K562 (cell line): ENCODE data around the gene SLC6A7. TPM values are rescaled to one million over a fixed set of nuclear protein-coding genes. Genes with fewer than 3 reads are reported as not detected.

Source experiments
- ATAC-seq: fragments of 200-7000 bp; cut with Tn5 transposase; 3 replicates; pipeline ENCODE4 v1.9.1; 2020; ENCODE audit warnings: moderate library complexity
- BruUV-seq: library from RNA; stranded (reverse); fragments of 400-500 nt; replicated peaks from 2 replicates; lab custom pipeline; 2021; lab: Mats Ljungman, UMichigan
- CTCF ChIA-PET: fragments of 300-600 bp; formaldehyde crosslinking; extraction: SDS; loops from one replicate; lab custom pipeline; 2021; ENCODE audit warnings: low intra/inter-chr PET ratio; lab: Yijun Ruan, JAX
- POLR2A ChIA-PET: fragments of 300-600, 350-650 bp; sonication (Branson Sonifier 250); formaldehyde crosslinking; extraction: SDS; loops from one replicate; lab custom pipeline; 2021; ENCODE audit warnings: antibody characterized with exemption, inconsistent platforms; lab: Yijun Ruan, JAX
- DNase-seq, 4 experiments: peaks; one replicate each; pipeline versions ENCODE4 v3.0.0 to v3.0.0-alpha.2; 2011 to 2018; ENCODE audit warnings: low spot score in 3 of 4, mixed read lengths in 3 of 4; ENCODE audit errors: extremely low read depth in 1 of 4
- FAIRE-seq: peaks from 2 replicates; lab custom pipeline; 2011; peaks lifted over from hg19 to GRCh38; lab: Jason Lieb, UNC
- H2AFZ ChIP-seq: 2 replicates; pipeline ENCODE4 v1.6.0; 2011; ENCODE audit warnings: low read depth, low read length, control low read depth, inconsistent platforms
- H3K27ac ChIP-seq: fragments of 200-600 bp; 3 replicates; pipeline ENCODE4 v1.8.0; 2011; ENCODE audit warnings: low read depth, mild to moderate bottlenecking, control low read depth, inconsistent platforms, low read length, moderate library complexity, mixed read lengths; ENCODE audit errors: extremely low read depth
- H3K27me3 ChIP-seq, 2 experiments: fragments of 300-600 bp in 1 of 2; 2 replicates in 1 of 2; 3 replicates in 1 of 2; pipeline versions ENCODE4 v1.6.0 to v1.8.0; 2011; ENCODE audit warnings: inconsistent platforms in 2 of 2, low read length in 2 of 2, mild to moderate bottlenecking in 1 of 2, mixed read lengths in 1 of 2, moderate library complexity in 1 of 2; ENCODE audit not compliant: control insufficient read depth in 2 of 2, insufficient read depth in 2 of 2
- H3K36me3 ChIP-seq: fragments of 300-600 bp; 3 replicates; pipeline ENCODE4 v1.8.0; 2011; ENCODE audit warnings: mild to moderate bottlenecking, low read length, inconsistent platforms; ENCODE audit not compliant: control insufficient read depth, insufficient read depth
- H3K4me1 ChIP-seq, 2 experiments: fragments of 200-600 bp in 1 of 2; replicated peaks in 1 of 2; 2 replicates in 1 of 2; 3 replicates in 1 of 2; pipeline versions ENCODE4 v1.5.1 to v1.8.0; 2011; ENCODE audit warnings: inconsistent platforms in 2 of 2, low read length in 2 of 2, mild to moderate bottlenecking in 1 of 2, mixed read lengths in 1 of 2, moderate library complexity in 1 of 2; ENCODE audit not compliant: control insufficient read depth in 2 of 2, insufficient read depth in 2 of 2
- H3K4me2 ChIP-seq: 2 replicates; pipeline ENCODE4 v1.6.1; 2011; ENCODE audit warnings: low read length, control low read depth, inconsistent platforms, mixed read lengths; ENCODE audit not compliant: insufficient read depth
- H3K4me3 ChIP-seq: fragments of 200-600 bp; sonication (generic), shearing (Covaris generic); 2 replicates; pipeline ENCODE4 v1.5.1; 2016; ENCODE audit warnings: control low read depth, inconsistent platforms
- H3K79me2 ChIP-seq: fragments of 200-600 bp; 3 replicates; pipeline ENCODE4 v1.8.0; 2011; ENCODE audit warnings: low read length, inconsistent platforms; ENCODE audit not compliant: control insufficient read depth, insufficient read depth
- H3K9ac ChIP-seq, 2 experiments: 2 replicates each; pipeline versions ENCODE4 v1.6.0 to v1.6.1; 2011; ENCODE audit warnings: low read depth in 2 of 2, low read length in 2 of 2, control low read depth in 1 of 2, inconsistent platforms in 1 of 2, mild to moderate bottlenecking in 1 of 2, mixed read lengths in 1 of 2; ENCODE audit not compliant: insufficient read depth in 1 of 2
- H3K9me1 ChIP-seq: one replicate; pipeline ENCODE4 v1.6.0; 2011; ENCODE audit warnings: inconsistent platforms, mild to moderate bottlenecking, low read length, moderate library complexity; ENCODE audit not compliant: control insufficient read depth, insufficient read depth
- H3K9me3 ChIP-seq: replicated peaks from 2 replicates; pipeline ENCODE4 v1.5.1; 2011; ENCODE audit warnings: low read depth, low read length, inconsistent platforms; ENCODE audit not compliant: control insufficient read depth, insufficient read depth
- H4K20me1 ChIP-seq: replicated peaks from 2 replicates; pipeline ENCODE4 v1.6.1; 2011; ENCODE audit warnings: low read length, inconsistent platforms, mixed read lengths; ENCODE audit not compliant: control insufficient read depth, insufficient read depth
- CHD4 ChIP-seq: fragments of 200-600 bp; sonication (generic); IDR thresholded peaks from 3 replicates; pipeline ENCODE4 v1.6.1; 2012; ENCODE audit warnings: low read depth, mild to moderate bottlenecking, mixed read lengths, low read length, inconsistent platforms; ENCODE audit not compliant: insufficient read depth, insufficient replicate concordance, poor library complexity, severe bottlenecking
- CTBP1 ChIP-seq: fragments of 450-650 bp; IDR thresholded peaks from 2 replicates; pipeline ENCODE4 v1.6.1; 2016; ENCODE audit warnings: borderline replicate concordance
- HMG20A ChIP-seq: fragments of 450-650 bp; formaldehyde crosslinking; conservative IDR thresholded peaks from 2 replicates; pipeline ENCODE4 v1.4.0; 2020; ENCODE audit warnings: mild to moderate bottlenecking, mixed read lengths
- MAFG ChIP-seq: fragments of 450-650 bp; conservative IDR thresholded peaks from 2 replicates; pipeline ENCODE4 v1.6.1; 2016; ENCODE audit warnings: missing genetic modification characterization, missing compliant biosample characterization
- MEIS2 ChIP-seq: fragments of 450-650 bp; IDR thresholded peaks from 2 replicates; pipeline ENCODE4 v1.6.1; 2014; ENCODE audit warnings: mild to moderate bottlenecking; ENCODE audit not compliant: partially characterized antibody
- SREBF1 ChIP-seq: fragments of 150-350 bp; IDR thresholded peaks from 2 replicates; pipeline ENCODE4 v1.6.1; 2014; ENCODE audit warnings: antibody characterized with exemption, low read depth, low read length, borderline replicate concordance
- SRSF9 ChIP-seq: fragments of 200-400 bp; formaldehyde crosslinking; IDR thresholded peaks from 2 replicates; pipeline ENCODE4 v1.6.1; 2017; ENCODE audit warnings: low read depth, low read length, borderline replicate concordance
- ZNF311 ChIP-seq: fragments of 250-450 bp; sonication (Bioruptor Pico); IDR thresholded peaks from 2 replicates; pipeline ENCODE4 v1.4.0; 2020; ENCODE audit warnings: mild to moderate bottlenecking, moderate library complexity
- ZNF444 ChIP-seq: fragments of 250-450 bp; sonication (Bioruptor Pico); IDR thresholded peaks from 2 replicates; pipeline ENCODE4 v1.4.0; 2020; ENCODE audit warnings: mild to moderate bottlenecking, moderate library complexity
- WGBS: fragments of 100-300 bp; shearing (Covaris generic); methylation state at CpG from one replicate; pipeline ENCODE4 v1.1.6; 2016; ENCODE audit warnings: low coverage, mixed read lengths; ENCODE audit not compliant: insufficient coverage; ENCODE audit errors: missing lambda C conversion rate; 5-methylcytosine and 5-hydroxymethylcytosine counted together
- in situ Hi-C: fragments of 300-500 bp; cut with MboI; formaldehyde crosslinking; loops from 4 replicates; pipeline ENCODE4 v1.15.0; 2018; ENCODE audit warnings: inconsistent platforms, mixed read lengths
- intact Hi-C: fragments of 100-400 bp; cut with micrococcal nuclease; formaldehyde crosslinking; loops from 2 replicates; pipeline ENCODE4 v1.14.2; 2022
- polyA plus RNA-seq, 8 experiments: library from polyadenylated mRNA; depleted of rRNA in 4 of 8; stranded (reverse) in 5 of 8; unstranded in 3 of 8; fragments of >200 nt; fragmentation: Nextera tagmentation in 2 of 8; fragmentation: Illumina TruSeq in 1 of 8; extraction: Ambion mirVana in 2 of 8; extraction: Trizol in 1 of 8; gene quantifications; 2 replicates each; pipeline versions ENCODE4 v1.2.1 to v1.2.3, GENCODE V29; 2011 to 2014; ENCODE audit warnings: inconsistent platforms in 1 of 8, missing spikeins in 1 of 8
- total RNA-seq, 7 experiments: library from RNA; depleted of rRNA in 6 of 7; stranded (reverse); fragments of >200 nt in 6 of 7; fragmentation: Illumina TruSeq in 2 of 7; extraction: Trizol in 2 of 7; gene quantifications; 2 replicates each; pipeline versions ENCODE4 v1.2.1 to v1.2.3, GENCODE V29; 2011 to 2021; ENCODE audit warnings: low replicate concordance in 1 of 7
- TF ChIP-seq, protein P1 (sequence below): fragments of 250-450 bp; sonication (Bioruptor Pico); IDR thresholded peaks from 2 replicates; pipeline ENCODE4 v1.8.0; 2021; ENCODE audit warnings: moderate library complexity, mild to moderate bottlenecking, inconsistent platforms
- TF ChIP-seq, protein P2 (sequence below), 2 experiments: fragments of 450-650 bp; formaldehyde crosslinking in 1 of 2; IDR thresholded peaks; 2 replicates each; pipeline versions ENCODE4 v1.4.0 to v1.6.1; 2014 to 2020; ENCODE audit warnings: mild to moderate bottlenecking in 2 of 2, borderline replicate concordance in 1 of 2, low read depth in 1 of 2

SLC6A7 gene
- total and polyA plus RNA-seq, 9 of the 15 experiments (the other 6 are each of a cell fraction or from before 2014, with no cell fraction given): not detected

DNA sequence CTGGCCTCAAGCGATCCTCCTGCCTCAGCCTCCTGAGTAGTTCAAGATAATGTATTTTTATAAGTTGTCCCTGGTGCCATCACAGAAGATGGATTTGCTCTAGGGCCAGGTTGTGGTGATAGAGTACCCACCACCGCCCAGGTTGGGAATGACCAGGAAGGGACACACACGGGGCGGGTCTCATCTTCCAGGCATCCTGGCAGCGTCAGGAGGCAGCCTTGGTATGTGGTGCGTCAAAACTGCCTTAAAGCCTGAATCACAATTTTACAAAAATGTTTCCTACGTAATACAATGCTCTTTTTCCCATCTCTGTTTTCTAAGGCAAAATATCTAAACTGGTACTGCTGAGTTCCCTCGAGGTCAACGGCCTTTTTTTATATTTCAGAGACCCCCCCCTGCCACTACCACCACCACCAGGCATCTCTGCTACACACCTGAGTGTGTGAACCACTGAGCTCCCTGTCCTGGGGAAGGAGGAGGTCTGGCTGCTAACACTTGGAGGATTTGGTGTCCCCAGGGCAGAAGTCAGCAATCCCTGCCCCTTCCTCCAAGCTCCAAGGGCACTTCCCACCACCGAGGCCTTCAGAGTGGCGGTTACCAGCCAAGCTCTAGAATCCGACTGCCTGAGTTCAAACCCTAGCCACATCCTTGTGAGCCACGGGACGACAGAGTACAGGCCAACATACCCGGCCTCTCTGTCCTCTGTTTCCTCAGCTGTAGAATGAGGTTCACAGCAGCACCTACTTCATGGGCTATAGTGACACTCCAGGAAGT lies 47.3 kb downstream of the SLC6A7 start:
- no peaks in the 10 kb centered on the region for H3K9me1 ChIP-seq
- no peaks in the 10 kb centered on the region for H3K36me3 ChIP-seq
- H3K4me1 ChIP-seq: no peaks in the 10 kb centered on the region
- DNase-seq: no peak
- H2AFZ ChIP-seq: peak overlapping the region; percentile 21; the same call in 1 of the 2 replicates
- no peaks in the 10 kb centered on the region for H3K79me2 ChIP-seq
- no peak for FAIRE-seq
- BruUV-seq: no TSS peak
- H4K20me1 ChIP-seq: no peaks in the 10 kb centered on the region
- H3K9me3 ChIP-seq: no peaks in the 10 kb centered on the region
- TF ChIP-seq HMG20A: no peak
- TF ChIP-seq SRSF9: no peak
- no peak for TF ChIP-seq ZNF311 (CRISPR knock-in tag)
- no peak for TF ChIP-seq MEIS2
- no peak for TF ChIP-seq CHD4
- no peak for TF ChIP-seq SREBF1
- TF ChIP-seq, protein P1, sequence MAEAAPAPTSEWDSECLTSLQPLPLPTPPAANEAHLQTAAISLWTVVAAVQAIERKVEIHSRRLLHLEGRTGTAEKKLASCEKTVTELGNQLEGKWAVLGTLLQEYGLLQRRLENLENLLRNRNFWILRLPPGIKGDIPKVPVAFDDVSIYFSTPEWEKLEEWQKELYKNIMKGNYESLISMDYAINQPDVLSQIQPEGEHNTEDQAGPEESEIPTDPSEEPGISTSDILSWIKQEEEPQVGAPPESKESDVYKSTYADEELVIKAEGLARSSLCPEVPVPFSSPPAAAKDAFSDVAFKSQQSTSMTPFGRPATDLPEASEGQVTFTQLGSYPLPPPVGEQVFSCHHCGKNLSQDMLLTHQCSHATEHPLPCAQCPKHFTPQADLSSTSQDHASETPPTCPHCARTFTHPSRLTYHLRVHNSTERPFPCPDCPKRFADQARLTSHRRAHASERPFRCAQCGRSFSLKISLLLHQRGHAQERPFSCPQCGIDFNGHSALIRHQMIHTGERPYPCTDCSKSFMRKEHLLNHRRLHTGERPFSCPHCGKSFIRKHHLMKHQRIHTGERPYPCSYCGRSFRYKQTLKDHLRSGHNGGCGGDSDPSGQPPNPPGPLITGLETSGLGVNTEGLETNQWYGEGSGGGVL (CRISPR knock-in tag): no peak
- TF ChIP-seq ZNF444 (CRISPR knock-in tag): no peak
- TF ChIP-seq MAFG (tag): no peak
- TF ChIP-seq, protein P2, sequence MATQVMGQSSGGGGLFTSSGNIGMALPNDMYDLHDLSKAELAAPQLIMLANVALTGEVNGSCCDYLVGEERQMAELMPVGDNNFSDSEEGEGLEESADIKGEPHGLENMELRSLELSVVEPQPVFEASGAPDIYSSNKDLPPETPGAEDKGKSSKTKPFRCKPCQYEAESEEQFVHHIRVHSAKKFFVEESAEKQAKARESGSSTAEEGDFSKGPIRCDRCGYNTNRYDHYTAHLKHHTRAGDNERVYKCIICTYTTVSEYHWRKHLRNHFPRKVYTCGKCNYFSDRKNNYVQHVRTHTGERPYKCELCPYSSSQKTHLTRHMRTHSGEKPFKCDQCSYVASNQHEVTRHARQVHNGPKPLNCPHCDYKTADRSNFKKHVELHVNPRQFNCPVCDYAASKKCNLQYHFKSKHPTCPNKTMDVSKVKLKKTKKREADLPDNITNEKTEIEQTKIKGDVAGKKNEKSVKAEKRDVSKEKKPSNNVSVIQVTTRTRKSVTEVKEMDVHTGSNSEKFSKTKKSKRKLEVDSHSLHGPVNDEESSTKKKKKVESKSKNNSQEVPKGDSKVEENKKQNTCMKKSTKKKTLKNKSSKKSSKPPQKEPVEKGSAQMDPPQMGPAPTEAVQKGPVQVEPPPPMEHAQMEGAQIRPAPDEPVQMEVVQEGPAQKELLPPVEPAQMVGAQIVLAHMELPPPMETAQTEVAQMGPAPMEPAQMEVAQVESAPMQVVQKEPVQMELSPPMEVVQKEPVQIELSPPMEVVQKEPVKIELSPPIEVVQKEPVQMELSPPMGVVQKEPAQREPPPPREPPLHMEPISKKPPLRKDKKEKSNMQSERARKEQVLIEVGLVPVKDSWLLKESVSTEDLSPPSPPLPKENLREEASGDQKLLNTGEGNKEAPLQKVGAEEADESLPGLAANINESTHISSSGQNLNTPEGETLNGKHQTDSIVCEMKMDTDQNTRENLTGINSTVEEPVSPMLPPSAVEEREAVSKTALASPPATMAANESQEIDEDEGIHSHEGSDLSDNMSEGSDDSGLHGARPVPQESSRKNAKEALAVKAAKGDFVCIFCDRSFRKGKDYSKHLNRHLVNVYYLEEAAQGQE (IDR thresholded peaks at IDR 0.05; ENCODE audit: borderline replicate concordance): no peak
- TF ChIP-seq, protein P2 (CRISPR knock-in tag; IDR thresholded peaks at IDR 0.05; ENCODE audit: low read depth): no peak
- TF ChIP-seq CTBP1: no peak
- in situ Hi-C loops (no loop called here), intact Hi-C loops (no loop called here)
- WGBS: 16% methylated on average over 15 of the region's 15 CpGs
- ChIA-PET POLR2A (interaction anchor here (0.5 to 1.3 kb wide), 2 partner anchors 9 to 11 kb away, joined by 3 to 4 read pairs; no protein-coding TSS in a partner anchor), CTCF (no interaction called here)
- no peak overlapping the region for H3K4me3 ChIP-seq
- H3K27me3 ChIP-seq: peaks cover 11 to 39% of the 10 kb centered on the region in 2 experiments; a peak in 4 of 5 replicates
- H3K27ac ChIP-seq: no peak overlapping the region
- ATAC-seq: no peak
- no peak overlapping the region for H3K4me2 ChIP-seq
- H3K9ac ChIP-seq: no peak overlapping the region
